ENCODE results near the gene EMC6. TPM values are rescaled to one million over a fixed set of nuclear protein-coding genes. Genes with fewer than 3 reads are reported as not detected.
A peak's percentile ranks its signal among the peaks of the same experiment; 100 is the strongest.

Gene EMC6
- total RNA-seq, 4 donors from 2014 or later = 12.6 to 28.1 (median 21.0) TPM

DNA sequence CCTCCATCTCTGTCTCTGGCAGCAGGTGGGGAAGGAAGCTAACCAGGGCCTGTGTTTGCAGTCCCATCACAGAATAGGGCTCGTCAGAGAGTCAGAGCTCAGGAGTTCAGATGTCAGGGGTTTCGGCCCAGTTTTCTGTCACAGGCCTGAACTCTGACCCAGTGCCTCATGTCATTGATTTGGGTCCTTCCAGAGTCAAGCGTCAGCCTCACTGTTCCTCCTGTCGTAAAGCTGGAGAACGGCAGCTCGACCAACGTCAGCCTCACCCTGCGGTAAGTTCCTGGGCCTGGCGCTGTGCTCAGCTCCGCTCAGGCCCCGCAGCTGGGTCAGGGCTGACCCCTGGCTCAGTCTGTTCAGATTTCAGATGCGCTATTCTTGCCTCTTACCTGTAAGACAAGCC lies 21.4 kb upstream of the EMC6 start:
- no peak for TF ChIP-seq POLR2A (IDR thresholded peaks at IDR 0.05)
- TF ChIP-seq, protein P1, sequence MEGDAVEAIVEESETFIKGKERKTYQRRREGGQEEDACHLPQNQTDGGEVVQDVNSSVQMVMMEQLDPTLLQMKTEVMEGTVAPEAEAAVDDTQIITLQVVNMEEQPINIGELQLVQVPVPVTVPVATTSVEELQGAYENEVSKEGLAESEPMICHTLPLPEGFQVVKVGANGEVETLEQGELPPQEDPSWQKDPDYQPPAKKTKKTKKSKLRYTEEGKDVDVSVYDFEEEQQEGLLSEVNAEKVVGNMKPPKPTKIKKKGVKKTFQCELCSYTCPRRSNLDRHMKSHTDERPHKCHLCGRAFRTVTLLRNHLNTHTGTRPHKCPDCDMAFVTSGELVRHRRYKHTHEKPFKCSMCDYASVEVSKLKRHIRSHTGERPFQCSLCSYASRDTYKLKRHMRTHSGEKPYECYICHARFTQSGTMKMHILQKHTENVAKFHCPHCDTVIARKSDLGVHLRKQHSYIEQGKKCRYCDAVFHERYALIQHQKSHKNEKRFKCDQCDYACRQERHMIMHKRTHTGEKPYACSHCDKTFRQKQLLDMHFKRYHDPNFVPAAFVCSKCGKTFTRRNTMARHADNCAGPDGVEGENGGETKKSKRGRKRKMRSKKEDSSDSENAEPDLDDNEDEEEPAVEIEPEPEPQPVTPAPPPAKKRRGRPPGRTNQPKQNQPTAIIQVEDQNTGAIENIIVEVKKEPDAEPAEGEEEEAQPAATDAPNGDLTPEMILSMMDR (IDR thresholded peaks at IDR 0.05) = no peak

DNA sequence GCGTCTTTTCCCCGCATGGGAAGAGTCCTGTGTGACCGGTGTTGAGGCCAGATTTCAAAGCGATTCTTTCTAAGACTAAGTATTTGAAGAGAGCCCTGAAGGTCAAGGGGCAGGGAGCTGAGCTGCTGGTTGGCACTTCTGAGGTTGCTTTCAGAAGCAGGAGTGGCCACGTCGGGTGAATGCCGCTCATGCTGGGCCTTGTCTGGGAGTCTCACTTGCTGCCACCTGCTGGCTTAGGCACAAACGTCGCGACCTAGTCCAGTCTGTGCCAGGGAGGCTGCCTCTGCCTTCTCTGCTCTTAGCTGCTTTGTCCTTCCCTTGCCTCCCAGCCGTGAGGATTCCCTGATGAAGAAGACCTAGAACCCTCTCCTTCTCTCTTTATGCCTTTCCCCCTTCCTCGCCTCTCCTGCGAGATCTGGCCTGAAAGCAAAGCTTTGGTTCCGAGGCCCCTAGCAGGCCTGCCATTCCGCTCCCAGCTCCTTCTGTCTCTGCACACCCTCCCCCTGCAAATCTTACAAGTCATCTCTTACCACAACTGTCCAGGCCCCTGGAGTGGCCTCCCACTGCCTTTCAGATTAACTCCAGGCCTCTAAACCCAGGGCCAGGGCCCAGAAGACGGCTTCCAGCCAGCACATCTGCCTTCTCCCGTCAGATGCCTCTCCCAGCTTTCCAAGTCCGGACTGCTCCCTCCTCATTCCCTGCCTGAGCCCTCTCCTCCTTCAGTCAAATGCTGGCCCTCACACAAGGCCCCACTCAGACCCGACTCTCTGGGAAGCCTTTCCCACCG lies 20.6 kb upstream of the EMC6 start:
- Histone ChIP-seq H3K27ac (no peak overlapping the region), H3K4me1 (peaks cover 0 to 3% (median 0%) of the 10 kb centered on the region in 4 donors), H3K36me3 (peaks cover 0 to 45% (median 0%) of the 10 kb centered on the region in 3 donors), H3K27me3 (no peaks in the 10 kb centered on the region), H3K4me3 (no peak overlapping the region), H3K9me3 (no peaks in the 10 kb centered on the region)
- DNase-seq = peak; percentile 28 to 79 (median 72)
- no peak for TF ChIP-seq POLR2A (IDR thresholded peaks at IDR 0.05)
- TF ChIP-seq, protein P1 (IDR thresholded peaks at IDR 0.05) = peak in 5 of 6 experiments; percentile 9 to 60 (median 54)

More for the DNA sequence above, 21.4 kb upstream of the EMC6 start:
- DNase-seq = no peak
- Histone ChIP-seq H3K36me3 (peaks cover 0 to 45% (median 0%) of the 10 kb centered on the region in 3 donors), H3K9me3 (no peaks in the 10 kb centered on the region), H3K27me3 (no peaks in the 10 kb centered on the region), H3K27ac (no peak overlapping the region), H3K4me3 (no peak overlapping the region), H3K4me1 (peaks cover 0 to 3% (median 0%) of the 10 kb centered on the region in 4 donors)

DNA sequence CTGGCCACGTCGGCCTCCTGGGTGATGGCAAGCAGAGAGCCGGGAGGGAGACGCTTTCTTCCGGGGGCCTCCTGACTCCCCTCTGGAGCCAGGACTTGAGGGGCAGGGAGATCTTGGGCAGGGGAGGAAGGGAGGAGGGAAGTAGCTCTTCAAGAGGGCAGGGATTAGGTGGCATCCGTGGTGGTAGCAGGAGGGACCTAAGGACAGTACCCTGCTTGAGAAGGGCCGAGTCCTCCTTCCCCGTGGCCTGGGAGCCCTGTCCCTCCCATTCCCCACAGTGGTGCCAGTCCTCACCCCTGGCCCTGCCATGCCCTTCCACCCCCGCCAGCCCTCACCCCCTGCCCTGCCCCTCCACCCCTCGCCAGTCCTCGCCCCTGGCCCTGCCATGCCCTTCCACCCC lies 12.8 kb upstream of the EMC6 start:
- no peak for TF ChIP-seq POLR2A (IDR thresholded peaks at IDR 0.05)
- TF ChIP-seq, protein P1 (IDR thresholded peaks at IDR 0.05) = no peak
- DNase-seq = no peak
- Histone ChIP-seq H3K9me3 (no peaks in the 10 kb centered on the region), H3K27me3 (no peaks in the 10 kb centered on the region), H3K36me3 (peaks cover 0 to 9% (median 0%) of the 10 kb centered on the region in 3 donors), H3K27ac (no peak overlapping the region), H3K4me3 (no peak overlapping the region), H3K4me1 (peaks cover 0 to 16% (median 0%) of the 10 kb centered on the region in 4 donors)

DNA sequence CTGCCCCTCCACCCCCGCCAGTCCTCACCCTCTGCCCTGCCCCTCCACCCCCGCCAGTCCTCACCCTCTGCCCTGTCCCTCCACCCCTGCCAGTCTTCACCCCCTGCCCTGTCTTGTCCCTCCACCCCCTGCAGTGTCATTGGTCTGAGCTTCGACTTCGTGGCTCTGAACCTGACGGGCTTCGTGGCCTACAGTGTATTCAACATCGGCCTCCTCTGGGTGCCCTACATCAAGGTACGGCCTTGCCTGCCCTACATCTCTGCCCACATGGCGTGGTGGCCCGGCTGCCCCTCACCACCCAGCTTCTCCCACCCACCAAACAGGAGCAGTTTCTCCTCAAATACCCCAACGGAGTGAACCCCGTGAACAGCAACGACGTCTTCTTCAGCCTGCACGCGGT lies 12.3 kb upstream of the EMC6 start:
- H3K9me3 ChIP-seq = no peaks in the 10 kb centered on the region
- H3K27me3 ChIP-seq = no peaks in the 10 kb centered on the region
- peaks cover 0 to 15% (median 0%) of the 10 kb centered on the region in 3 donors for H3K36me3 ChIP-seq
- DNase-seq = no peak
- TF ChIP-seq POLR2A (IDR thresholded peaks at IDR 0.05) = no peak
- TF ChIP-seq, protein P1 (IDR thresholded peaks at IDR 0.05) = no peak
- no peak overlapping the region for H3K4me3 ChIP-seq
- H3K4me1 ChIP-seq = peaks cover 0 to 16% (median 0%) of the 10 kb centered on the region in 4 donors
- no peak overlapping the region for H3K27ac ChIP-seq

DNA sequence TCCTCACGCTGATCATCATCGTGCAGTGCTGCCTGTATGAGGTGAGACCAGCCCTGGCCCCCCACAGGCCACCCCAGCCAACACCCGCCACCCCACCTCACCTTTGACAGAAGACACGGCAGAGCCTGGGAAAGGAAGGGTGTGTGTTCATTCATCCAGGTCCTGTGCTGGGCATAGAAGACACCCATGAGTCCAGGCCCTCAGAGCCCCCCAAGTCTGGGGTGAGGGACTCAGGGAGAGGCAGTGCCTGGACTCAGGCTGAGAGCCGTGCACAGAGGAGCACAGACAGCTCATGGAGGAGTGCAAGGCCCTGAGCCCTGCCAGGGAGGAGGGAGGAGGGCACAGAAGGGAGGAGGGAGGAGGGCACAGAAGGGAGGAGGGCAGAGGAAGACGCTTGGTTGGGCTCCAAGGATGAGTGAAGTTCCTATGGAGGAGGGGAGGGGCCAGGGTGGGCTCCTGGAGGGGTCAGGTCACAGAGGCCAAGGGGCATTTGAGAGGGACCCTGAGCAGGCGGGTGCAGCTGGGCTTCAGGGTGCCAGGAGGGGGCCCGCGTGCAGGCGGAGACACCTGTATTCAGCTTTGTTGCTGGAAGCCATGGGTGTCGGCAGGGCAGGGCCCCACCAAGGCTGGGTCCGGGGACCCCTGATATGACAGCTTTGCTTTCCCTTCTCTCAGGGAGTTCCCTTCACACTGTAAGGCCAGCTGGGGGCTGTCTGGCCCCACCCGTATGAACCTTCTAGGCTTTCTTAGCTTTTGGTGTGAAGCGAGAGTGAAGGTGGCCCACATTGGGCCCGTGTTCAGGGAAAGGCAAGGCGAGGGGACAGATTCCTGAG lies 11.6 kb upstream of the EMC6 start:
- peaks cover 0 to 16% (median 0%) of the 10 kb centered on the region in 4 donors for H3K4me1 ChIP-seq
- no peaks in the 10 kb centered on the region for H3K27me3 ChIP-seq
- no peak overlapping the region for H3K4me3 ChIP-seq
- TF ChIP-seq, protein P1 (IDR thresholded peaks at IDR 0.05) = no peak
- TF ChIP-seq POLR2A (IDR thresholded peaks at IDR 0.05) = no peak
- peaks cover 0 to 21% (median 0%) of the 10 kb centered on the region in 3 donors for H3K36me3 ChIP-seq
- H3K9me3 ChIP-seq = no peaks in the 10 kb centered on the region
- H3K27ac ChIP-seq = no peak overlapping the region
- DNase-seq = no peak
